ENCODE results near the gene ARHGAP23.
"Not testable (repeated sequence)": the region's sequence is repeated elsewhere in the genome, so short reads cannot be mapped to it uniquely, and the experiment has no call there.

ARHGAP23 gene

GRCh38 chr17:38460716-38461630 is 32.7 kb downstream of the ARHGAP23 start:
- DNase-seq (ENCODE audit: low spot score), result peak; percentile 32

GRCh38 chr17:38461683-38462082 is 33.4 kb downstream of the ARHGAP23 start:
- no peak for DNase-seq (ENCODE audit: low spot score)

- DNase-seq (ENCODE audit: low spot score), result peak; percentile 49
Observed at GRCh38 chr17:38463451-38463858, 35.2 kb downstream of the ARHGAP23 start.

GRCh38 chr17:38464251-38464722 is 36.0 kb downstream of the ARHGAP23 start:
- DNase-seq (ENCODE audit: low spot score), result peak; percentile 53

GRCh38 chr17:38464723-38465390 is 36.6 kb downstream of the ARHGAP23 start:
- peak; percentile 77 for DNase-seq (ENCODE audit: low spot score)

GRCh38 chr17:38465391-38466345 is 37.4 kb downstream of the ARHGAP23 start:
- peak; percentile 21 for DNase-seq (ENCODE audit: low spot score)

GRCh38 chr17:38466346-38467315 is 38.4 kb downstream of the ARHGAP23 start:
- no peak for DNase-seq (ENCODE audit: low spot score)

GRCh38 chr17:38467491-38467890 is 39.2 kb downstream of the ARHGAP23 start:
- no peak for DNase-seq (ENCODE audit: low spot score)

GRCh38 chr17:38469875-38470274 is 41.6 kb downstream of the ARHGAP23 start:
- no peak for DNase-seq (ENCODE audit: low spot score)

GRCh38 chr17:38471253-38471652 is 43.0 kb downstream of the ARHGAP23 start:
- not testable (repeated sequence) for DNase-seq (ENCODE audit: low spot score)

- peak; percentile 33 for DNase-seq (ENCODE audit: low spot score)
Observed at GRCh38 chr17:38474666-38475065, 46.4 kb downstream of the ARHGAP23 start.

GRCh38 chr17:38476549-38476948 is 48.3 kb downstream of the ARHGAP23 start:
- DNase-seq (ENCODE audit: low spot score), result no peak

- DNase-seq (ENCODE audit: low spot score), result not testable (repeated sequence)
Observed at GRCh38 chr17:38477417-38477816, 49.2 kb downstream of the ARHGAP23 start.

- DNase-seq (ENCODE audit: low spot score), result not testable (repeated sequence)
Observed at GRCh38 chr17:38477951-38478350, 49.7 kb downstream of the ARHGAP23 start.

- not testable (repeated sequence) for DNase-seq (ENCODE audit: low spot score)
Observed at GRCh38 chr17:38478667-38479066, 50.4 kb downstream of the ARHGAP23 start.

- DNase-seq (ENCODE audit: low spot score), result not testable (repeated sequence)
Observed at GRCh38 chr17:38482039-38482699, 53.9 kb downstream of the ARHGAP23 start.

- not testable (repeated sequence) for DNase-seq (ENCODE audit: low spot score)
Observed at GRCh38 chr17:38482700-38483043, 54.4 kb downstream of the ARHGAP23 start.

- DNase-seq (ENCODE audit: low spot score), result peak; percentile 78
Observed at GRCh38 chr17:38484242-38485145, 56.2 kb downstream of the ARHGAP23 start.

GRCh38 chr17:38485146-38485468 is 56.8 kb downstream of the ARHGAP23 start:
- no peak for DNase-seq (ENCODE audit: low spot score)
